Measurements from ENCODE around the gene ADAMTSL2. TPM values are rescaled to one million over a fixed set of nuclear protein-coding genes. Genes with fewer than 3 reads are reported as not detected.

Gene ADAMTSL2
- total and polyA plus RNA-seq, 2 of the 13 experiments (the other 11 are each of a cell fraction or from before 2014, with no cell fraction given): 1.9 to 3.8 TPM

GRCh38 chr9:133534346-133535291 is at the start of gene ADAMTSL2 (continued):
- TF ChIP-seq CREB1 (IDR thresholded peaks at IDR 0.05) (no peak), CREB1 (CRISPR knock-in tag; IDR thresholded peaks at IDR 0.05) (no peak), ZEB1 (IDR thresholded peaks at IDR 0.05; ENCODE audit: insufficient replicate concordance, low read depth) (peak; percentile 33), RBM22 (optimal IDR thresholded peaks at IDR 0.05; ENCODE audit: low read length) (no peak), ZSCAN9 (CRISPR knock-in tag; IDR thresholded peaks at IDR 0.05; ENCODE audit: borderline replicate concordance) (no peak), NPAS2 (CRISPR knock-in tag; IDR thresholded peaks at IDR 0.05; ENCODE audit: borderline replicate concordance) (no peak), PHF21A (CRISPR knock-in tag; IDR thresholded peaks at IDR 0.05) (peak; percentile 33), NR2C2 (CRISPR knock-in tag; IDR thresholded peaks at IDR 0.05; ENCODE audit: borderline replicate concordance) (no peak), FOXA3 (CRISPR knock-in tag; IDR thresholded peaks at IDR 0.05) (no peak), SCMH1 (CRISPR knock-in tag; IDR thresholded peaks at IDR 0.05; ENCODE audit: borderline replicate concordance) (no peak), NCOA5 (CRISPR knock-in tag; IDR thresholded peaks at IDR 0.05) (no peak), MLXIP (CRISPR knock-in tag; IDR thresholded peaks at IDR 0.05; ENCODE audit: borderline replicate concordance) (no peak), PBX2 (CRISPR knock-in tag; IDR thresholded peaks at IDR 0.05) (no peak), SPEN (CRISPR knock-in tag; IDR thresholded peaks at IDR 0.05; ENCODE audit: low read depth) (peak; percentile 51), ESRRA (CRISPR knock-in tag; IDR thresholded peaks at IDR 0.05; ENCODE audit: low read depth) (no peak), SIX4 (CRISPR knock-in tag; IDR thresholded peaks at IDR 0.05) (no peak), PAXIP1 (CRISPR knock-in tag; conservative IDR thresholded peaks at IDR 0.05) (0 out of 2 replicates have a peak, but pooled peaks have one; percentile 24), ISX (CRISPR knock-in tag; conservative IDR thresholded peaks at IDR 0.05) (no peak), NBN (conservative IDR thresholded peaks at IDR 0.05) (no peak), KLF16 (CRISPR knock-in tag; IDR thresholded peaks at IDR 0.05) (no peak), MTF2 (CRISPR knock-in tag; IDR thresholded peaks at IDR 0.05; ENCODE audit: borderline replicate concordance) (peak; percentile 88; the same call in 1 of the 2 replicates), ZNF34 (CRISPR knock-in tag; IDR thresholded peaks at IDR 0.05; ENCODE audit: borderline replicate concordance) (no peak), ZNF496 (CRISPR knock-in tag; IDR thresholded peaks at IDR 0.05; ENCODE audit: insufficient replicate concordance) (no peak)
